ENCODE results near the gene TSC22D1. TPM values are rescaled to one million over a fixed set of nuclear protein-coding genes. Genes with fewer than 3 reads are reported as not detected.

TSC22D1 gene
- total RNA-seq, 4 donors from 2014 or later: 223 to 389 (median 262) TPM

GRCh38 chr13:44404261-44405132 is 171.6 kb downstream of the TSC22D1 start:
- H3K36me3 ChIP-seq: no peaks in the 10 kb centered on the region
- no peaks in the 10 kb centered on the region for H3K9me3 ChIP-seq
- H3K27ac ChIP-seq: no peak overlapping the region
- 81 to 82% methylated on average over 5 to 8 of the region's 15 CpGs for WGBS, 2 donors (ENCODE audit: low coverage in 1 of 2)
- no peak for ATAC-seq
- H3K4me3 ChIP-seq: no peak overlapping the region
- TF ChIP-seq EP300 (IDR thresholded peaks at IDR 0.05): no peak
- TF ChIP-seq POLR2AphosphoS5 (IDR thresholded peaks at IDR 0.05): no peak
- no peak for TF ChIP-seq CTCF (IDR thresholded peaks at IDR 0.05)
- no peak for TF ChIP-seq POLR2A (IDR thresholded peaks at IDR 0.05)
- no peaks in the 10 kb centered on the region for H3K27me3 ChIP-seq
- H3K4me1 ChIP-seq: peaks cover 0 to 4% (median 0%) of the 10 kb centered on the region in 3 donors

GRCh38 chr13:44403461-44404056 is 172.6 kb downstream of the TSC22D1 start:
- H3K4me3 ChIP-seq: no peak overlapping the region
- TF ChIP-seq CTCF (IDR thresholded peaks at IDR 0.05): no peak
- no peak for TF ChIP-seq POLR2A (IDR thresholded peaks at IDR 0.05)
- no peak for TF ChIP-seq POLR2AphosphoS5 (IDR thresholded peaks at IDR 0.05)
- TF ChIP-seq EP300 (IDR thresholded peaks at IDR 0.05): no peak
- H3K27me3 ChIP-seq: no peaks in the 10 kb centered on the region
- H3K36me3 ChIP-seq: no peaks in the 10 kb centered on the region
- H3K4me1 ChIP-seq: peaks cover 0 to 4% (median 0%) of the 10 kb centered on the region in 3 donors
- no peak for ATAC-seq
- 72 to 80% methylated on average over 6 to 8 of the region's 11 CpGs for WGBS, 2 donors (ENCODE audit: low coverage in 1 of 2)
- no peak overlapping the region for H3K27ac ChIP-seq
- H3K9me3 ChIP-seq: no peaks in the 10 kb centered on the region

GRCh38 chr13:44402899-44403445 is 173.2 kb downstream of the TSC22D1 start:
- WGBS, 2 donors (ENCODE audit: low coverage in 1 of 2): 64 to 100% methylated on average over 1 to 6 of the region's 13 CpGs
- no peaks in the 10 kb centered on the region for H3K9me3 ChIP-seq
- H3K27ac ChIP-seq: no peak overlapping the region
- no peak overlapping the region for H3K4me3 ChIP-seq
- H3K27me3 ChIP-seq: no peaks in the 10 kb centered on the region
- no peak for TF ChIP-seq EP300 (IDR thresholded peaks at IDR 0.05)
- no peak for TF ChIP-seq POLR2A (IDR thresholded peaks at IDR 0.05)
- no peak for TF ChIP-seq POLR2AphosphoS5 (IDR thresholded peaks at IDR 0.05)
- no peak for TF ChIP-seq CTCF (IDR thresholded peaks at IDR 0.05)
- H3K4me1 ChIP-seq: peaks cover 0 to 4% (median 0%) of the 10 kb centered on the region in 3 donors
- no peaks in the 10 kb centered on the region for H3K36me3 ChIP-seq
- no peak for ATAC-seq

GRCh38 chr13:44401577-44401976 is 174.6 kb downstream of the TSC22D1 start:
- H3K27ac ChIP-seq: no peak overlapping the region
- 42 to 100% methylated on average over 1 to 2 of the region's 2 CpGs for WGBS, 2 donors (ENCODE audit: low coverage in 1 of 2)

More at GRCh38 chr13:44401577-44401976, 174.6 kb downstream of the TSC22D1 start:
- H3K4me1 ChIP-seq: peaks cover 0 to 11% (median 5%) of the 10 kb centered on the region in 3 donors
- no peaks in the 10 kb centered on the region for H3K36me3 ChIP-seq
- TF ChIP-seq POLR2A (IDR thresholded peaks at IDR 0.05) (no peak), CTCF (IDR thresholded peaks at IDR 0.05) (no peak), EP300 (IDR thresholded peaks at IDR 0.05) (no peak), POLR2AphosphoS5 (IDR thresholded peaks at IDR 0.05) (no peak)
- no peak for ATAC-seq
- no peaks in the 10 kb centered on the region for H3K27me3 ChIP-seq
- no peak overlapping the region for H3K4me3 ChIP-seq
- H3K9me3 ChIP-seq: no peaks in the 10 kb centered on the region
